IPS-NIHi11 (cell line): ENCODE data around the gene TEAD4.
A peak's percentile ranks its signal among the peaks of the same experiment; 100 is the strongest.

Experiments
- DNase-seq: peaks from one replicate; pipeline ENCODE4 v3.0.0; 2012; ENCODE audit warnings: mixed read lengths, low spot score

The TEAD4 gene

DNA sequence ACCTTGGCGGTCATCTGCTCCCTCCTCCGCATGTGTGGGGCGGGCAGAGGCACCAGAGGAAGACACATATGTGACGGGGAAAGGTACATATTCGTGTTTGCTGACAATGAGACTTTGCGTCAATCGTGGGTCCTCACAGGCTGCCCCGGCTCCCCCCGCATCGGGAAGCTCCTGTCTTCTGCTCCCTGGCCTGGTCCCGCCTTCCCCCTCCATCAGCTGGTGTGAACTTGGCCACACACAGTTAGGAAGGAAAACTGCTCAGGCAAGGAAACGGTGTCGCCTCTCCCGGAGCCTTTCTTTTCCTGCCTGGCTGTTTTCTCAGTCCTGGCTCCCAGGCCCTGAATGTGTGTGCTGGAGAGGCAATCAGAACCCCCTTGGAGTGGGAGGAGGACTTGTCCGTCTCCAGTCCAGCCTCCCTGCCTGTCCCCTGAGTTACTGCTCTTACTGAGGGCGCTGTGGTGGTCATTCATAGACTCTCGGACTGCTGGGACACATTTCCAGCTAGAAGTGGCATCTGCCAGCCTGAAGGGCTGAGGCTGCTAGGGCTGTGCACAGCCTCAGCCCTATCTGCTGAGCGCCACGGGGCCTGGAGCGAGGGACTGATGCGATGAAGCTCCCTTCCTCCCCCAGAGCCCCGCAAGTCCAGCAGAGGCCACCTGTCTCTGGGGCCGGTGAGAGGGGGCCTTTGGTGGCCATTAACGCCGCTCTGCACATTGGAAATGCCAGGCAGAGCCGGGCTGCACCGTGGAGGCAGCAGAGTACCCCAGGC is 73.8 kb downstream of the TEAD4 start:
- no peak for DNase-seq

DNA sequence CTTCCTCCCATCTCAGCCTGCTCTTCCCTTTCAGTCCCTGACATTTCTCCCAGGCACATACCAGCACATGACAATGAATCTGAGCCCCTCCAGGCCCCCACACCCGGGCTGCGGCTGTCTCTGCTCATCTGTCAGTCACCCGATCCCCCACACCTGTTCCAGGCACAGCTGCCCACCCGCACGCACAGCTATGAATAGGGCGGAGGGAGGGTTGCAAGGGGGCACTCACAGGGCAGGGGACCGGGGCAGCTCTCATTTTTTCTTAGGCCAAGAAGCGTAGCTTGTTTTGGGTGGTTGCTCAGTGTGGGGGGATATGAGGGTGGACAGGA is 74.3 kb downstream of the TEAD4 start:
- DNase-seq = no peak

DNA sequence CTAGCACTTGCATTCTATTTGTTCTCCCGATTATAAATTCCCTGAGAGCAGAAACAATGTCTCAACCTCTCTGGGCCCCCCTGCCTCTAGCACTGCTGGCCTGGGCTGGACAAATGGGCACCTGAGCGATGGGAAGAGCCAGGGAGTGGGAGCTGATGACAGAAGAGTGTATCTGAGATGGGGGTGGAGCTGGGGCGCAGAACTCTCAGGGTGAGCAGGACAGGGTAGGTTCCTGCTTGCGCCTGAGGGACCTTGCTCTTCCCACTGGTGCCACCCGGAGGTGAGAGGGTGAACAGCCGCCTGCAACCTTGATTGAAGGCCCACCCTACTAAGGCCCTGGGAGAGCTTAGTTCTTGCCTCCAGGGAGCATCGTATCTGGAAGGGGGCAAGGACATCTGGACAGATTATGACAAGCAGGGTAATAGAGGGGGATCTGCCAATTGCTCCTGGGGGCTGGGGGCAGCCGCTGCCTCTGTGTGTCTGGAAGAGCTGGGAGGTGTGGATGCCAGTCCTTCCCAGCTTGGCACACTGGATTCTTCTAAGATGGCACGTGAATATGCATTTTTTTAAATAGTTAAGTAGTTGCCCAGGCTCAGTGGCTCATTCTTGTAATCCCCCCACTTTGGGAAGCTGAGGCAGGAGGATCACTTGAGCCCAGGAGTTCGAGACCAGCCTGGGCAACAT is 75.0 kb downstream of the TEAD4 start:
- DNase-seq = peak; percentile 92

DNA sequence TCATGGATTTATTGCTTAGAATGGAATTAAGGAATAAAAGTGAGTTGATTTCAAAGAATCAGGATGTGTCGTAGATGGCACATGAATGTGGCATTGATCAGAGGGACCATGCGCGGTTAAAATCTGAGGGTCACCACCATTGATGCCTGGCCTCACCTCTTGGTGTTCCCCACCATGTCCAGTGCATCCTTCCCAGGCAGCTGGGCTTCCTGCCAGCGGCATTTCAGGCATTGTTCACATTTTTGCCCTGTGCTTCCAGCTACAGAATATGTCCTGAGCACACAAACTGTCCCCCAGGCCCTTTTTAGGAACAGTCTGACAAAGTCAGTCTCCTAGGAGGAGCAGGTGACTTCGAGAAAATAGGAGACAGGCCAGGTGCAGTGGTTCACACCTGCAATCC is 76.0 kb downstream of the TEAD4 start:
- DNase-seq = no peak

DNA sequence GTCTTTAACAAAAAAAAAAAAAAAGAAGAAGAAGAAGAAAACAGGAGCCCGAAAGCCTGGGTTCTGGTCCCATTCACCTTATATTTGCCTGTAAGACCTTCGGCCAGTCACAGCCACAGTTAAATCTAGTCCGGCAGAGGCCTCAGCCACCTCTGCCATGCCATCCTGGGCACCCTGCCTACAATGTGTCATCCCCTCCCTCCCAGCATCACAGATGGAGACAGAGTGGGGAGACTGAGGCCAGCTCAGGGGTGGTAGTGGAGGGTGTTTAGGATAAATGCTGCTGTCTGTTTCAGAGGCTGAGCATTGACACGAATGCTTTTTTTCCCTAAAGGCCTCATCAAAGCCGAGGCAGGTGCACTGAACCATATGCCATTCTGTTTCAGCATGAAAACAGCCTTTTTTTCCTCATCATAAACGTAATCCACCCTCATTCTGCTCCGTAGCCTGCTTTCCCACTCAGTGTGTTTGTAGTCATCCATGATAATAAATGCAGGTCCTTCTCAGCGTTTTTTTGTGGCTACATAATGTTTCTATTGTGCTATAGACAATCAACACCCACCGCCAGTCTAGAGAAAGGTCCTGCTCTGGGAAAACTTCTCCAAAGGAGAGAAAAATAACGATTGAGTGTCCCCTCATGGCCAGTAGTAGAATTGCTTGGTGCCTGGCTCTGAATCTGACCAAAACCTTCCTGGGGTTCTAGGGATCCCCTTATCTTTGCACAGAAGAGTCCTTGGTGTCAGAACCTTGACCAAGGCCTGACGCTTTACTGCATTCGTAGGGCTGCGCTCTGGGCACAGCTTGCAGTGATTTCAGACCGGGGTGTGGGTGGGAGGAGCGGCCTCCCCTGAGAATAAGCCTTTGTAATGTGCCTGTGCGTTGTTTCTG is 76.9 kb downstream of the TEAD4 start:
- no peak for DNase-seq

DNA sequence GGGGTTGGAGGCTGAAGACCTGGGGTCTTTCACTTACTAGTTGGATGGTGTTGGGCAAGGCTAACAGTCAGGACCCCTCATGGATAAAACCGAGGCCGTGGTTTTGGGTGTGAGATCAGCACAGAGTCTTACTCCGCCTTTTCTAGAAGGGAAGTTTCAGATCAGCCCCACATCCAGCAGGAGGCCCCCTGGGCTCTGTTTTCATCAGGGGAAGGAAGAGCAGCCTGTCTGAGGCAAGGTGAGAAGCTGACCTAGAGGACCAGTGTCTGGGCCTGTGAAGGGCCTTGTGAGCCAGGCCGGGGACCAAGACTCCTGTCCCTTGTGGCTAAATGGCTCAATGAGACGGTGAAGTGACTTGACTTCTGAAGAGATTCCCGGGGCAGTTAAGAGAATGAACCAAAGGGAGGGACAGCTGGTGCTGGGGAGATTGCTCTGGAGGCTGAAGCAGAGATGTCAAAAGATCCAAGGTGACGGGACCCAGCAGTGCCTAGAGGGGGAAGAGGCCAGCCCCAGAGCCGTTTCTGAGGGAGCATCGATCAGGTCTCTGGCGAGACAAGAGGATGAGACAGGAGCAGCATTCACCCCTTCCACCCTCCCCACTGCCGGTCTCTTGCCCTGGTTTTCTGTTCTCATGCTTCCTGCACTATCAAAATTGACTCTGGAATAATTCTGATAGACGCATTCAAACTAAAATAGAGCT is 77.9 kb downstream of the TEAD4 start:
- DNase-seq = no peak

DNA sequence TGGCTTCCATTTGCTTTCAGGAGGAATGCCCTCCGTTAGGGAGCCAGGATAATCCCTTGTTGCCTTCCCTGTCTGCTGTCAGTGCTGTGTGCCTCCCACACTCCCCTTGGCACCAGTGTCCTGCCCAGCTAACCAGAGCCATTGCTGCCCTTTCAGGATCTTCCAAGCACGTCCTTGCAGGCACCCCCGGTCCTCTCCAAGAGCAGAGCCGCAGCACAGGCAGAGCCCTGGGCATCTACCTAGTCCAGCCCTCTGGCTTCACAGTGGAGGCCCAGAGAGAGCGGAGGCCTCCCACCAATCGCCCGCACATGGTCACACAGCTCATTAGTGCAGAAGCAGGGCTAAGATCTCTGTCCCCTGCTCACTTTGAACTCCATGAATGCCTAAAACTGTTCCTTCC is 79.0 kb downstream of the TEAD4 start:
- no peak for DNase-seq

DNA sequence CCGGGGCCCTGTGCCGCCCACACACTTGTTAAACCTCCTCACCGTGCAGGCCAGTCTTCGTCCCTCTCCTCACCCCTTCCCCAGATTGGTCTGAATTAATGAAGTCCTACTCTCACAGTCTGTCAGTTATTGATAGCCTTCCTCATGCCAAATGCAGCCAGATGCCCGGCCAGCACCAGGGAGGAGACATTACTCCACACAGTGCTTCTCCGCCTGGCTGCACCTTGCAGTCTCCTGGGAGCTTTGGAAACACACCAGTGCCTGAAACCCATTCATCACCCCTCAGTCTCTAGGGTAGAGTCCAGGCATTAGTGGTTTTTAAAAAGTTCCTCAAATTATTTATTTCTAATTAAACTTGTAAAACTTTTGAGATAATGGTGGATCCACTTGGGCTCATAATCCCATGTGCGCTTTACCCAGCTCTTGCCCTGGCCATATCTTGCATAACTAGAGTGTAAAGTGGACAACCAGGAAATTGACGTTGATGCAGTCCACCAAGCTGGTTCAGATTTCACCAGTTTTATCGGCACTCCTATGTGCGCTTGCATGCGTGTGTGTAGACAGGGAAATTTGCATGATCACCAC is 79.8 kb downstream of the TEAD4 start:
- no peak for DNase-seq

DNA sequence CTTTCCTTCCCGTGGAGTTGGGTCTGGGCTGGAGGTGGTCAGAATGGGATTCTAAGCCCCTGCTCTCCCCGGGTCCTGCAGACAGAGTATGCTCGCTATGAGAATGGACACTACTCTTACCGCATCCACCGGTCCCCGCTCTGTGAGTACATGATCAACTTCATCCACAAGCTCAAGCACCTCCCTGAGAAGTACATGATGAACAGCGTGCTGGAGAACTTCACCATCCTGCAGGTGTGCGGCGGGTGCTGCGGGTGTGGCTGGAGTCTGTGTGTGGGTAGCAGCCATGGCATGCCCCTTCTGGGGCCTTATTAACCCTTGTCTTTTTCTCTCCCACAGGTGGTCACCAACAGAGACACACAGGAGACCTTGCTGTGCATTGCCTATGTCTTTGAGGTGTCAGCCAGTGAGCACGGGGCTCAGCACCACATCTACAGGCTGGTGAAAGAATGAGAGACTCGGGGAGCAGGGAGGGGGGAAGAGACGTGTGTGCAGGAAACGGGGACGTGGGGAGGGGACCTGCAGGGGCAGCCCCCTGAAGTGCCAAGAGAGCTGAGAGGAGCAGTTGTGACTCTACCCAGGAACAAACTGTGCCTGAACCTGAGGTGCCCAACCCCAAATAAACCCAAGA is 80.9 kb downstream of the TEAD4 start:
- no peak for DNase-seq

DNA sequence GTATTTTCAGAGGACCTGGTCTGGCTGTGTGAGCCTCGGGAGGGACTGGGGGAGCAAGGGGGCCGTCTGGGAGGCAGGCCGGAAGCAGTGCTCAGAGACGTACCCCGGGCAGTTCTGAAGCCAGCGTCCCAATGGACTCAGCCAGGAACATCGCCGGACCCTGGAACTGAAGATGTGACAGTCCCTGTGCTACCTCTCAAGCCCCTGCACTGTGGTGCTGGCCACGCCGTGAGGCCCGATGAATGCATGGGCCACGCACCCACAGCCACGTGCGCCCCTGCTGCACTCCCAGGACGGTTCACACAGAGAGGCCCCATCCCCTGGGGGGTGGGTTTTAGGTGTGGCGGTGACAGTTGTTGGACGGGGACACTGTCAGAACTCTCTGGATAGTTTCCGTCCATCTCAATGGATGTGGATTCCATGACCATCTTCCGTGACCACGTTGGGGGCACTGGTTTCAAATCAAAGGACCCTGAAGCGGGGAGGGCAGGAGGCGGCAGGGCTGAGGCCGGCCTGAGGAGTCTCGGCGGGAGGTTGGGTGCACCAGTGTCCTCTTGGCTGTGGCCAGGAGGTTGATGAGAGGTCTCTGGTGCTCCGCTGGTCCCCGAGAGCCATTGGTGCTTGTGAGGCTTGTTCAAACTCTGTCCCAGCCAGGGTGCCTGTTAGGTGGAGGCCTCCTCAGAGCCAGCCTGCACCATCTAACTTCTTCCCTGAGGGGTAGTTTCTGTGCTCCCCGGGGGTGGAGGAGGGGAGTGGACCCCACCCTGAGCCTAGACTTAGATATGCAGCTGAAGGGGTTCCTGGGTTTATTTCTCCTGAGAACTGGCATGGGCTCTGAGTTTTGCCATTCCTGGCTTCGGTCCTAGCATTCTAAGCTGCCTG is 81.7 kb downstream of the TEAD4 start:
- no peak for DNase-seq

DNA sequence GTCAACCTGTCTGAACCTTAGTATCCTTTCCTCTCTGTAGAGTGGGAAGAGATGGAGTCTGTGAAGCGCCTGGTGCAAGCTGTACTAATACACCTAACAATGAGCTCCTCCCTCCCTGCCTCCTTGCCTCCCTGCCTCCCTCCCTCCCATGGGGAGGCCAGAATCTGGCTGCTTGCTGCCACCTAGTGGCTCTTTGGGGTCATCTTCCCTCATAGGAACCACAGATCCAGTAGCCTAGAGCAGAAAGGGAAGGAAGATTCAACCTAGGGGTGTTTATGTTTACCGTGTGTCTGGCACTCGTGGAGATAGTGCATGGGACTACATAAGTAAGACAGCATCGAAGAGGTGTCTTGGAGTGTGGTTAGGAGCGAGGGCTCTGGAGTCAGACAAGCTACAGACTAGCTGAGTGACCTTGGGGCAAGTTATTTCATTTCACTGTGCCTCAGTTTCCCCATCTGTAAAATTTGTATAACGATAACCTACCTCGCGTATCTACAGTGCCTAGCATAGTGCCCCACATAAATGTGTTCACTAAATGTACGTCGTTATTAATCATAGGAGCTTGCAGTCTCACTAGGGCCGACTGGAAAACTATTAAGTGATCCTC is 82.5 kb downstream of the TEAD4 start:
- peak; percentile 90 for DNase-seq

DNA sequence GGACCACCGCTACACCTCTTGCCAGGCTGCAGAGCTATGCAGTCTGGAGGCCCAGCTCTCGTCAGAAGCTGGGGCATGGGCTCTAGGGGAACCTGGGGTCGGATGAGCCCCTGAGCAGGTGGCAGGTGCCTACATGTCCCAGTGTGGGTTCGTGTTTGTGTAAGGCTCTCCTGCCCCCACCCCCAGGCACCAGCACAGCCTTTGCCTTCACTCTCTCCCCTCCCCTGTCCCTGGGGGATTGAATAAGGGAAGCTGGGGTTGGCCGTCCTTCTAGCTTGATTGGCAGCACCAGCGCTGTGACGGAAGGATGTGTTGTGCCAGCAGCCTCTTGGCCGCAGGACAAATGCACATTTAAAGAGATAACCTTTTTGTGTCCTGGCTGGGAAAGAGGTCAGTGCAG is 83.2 kb downstream of the TEAD4 start:
- no peak for DNase-seq

DNA sequence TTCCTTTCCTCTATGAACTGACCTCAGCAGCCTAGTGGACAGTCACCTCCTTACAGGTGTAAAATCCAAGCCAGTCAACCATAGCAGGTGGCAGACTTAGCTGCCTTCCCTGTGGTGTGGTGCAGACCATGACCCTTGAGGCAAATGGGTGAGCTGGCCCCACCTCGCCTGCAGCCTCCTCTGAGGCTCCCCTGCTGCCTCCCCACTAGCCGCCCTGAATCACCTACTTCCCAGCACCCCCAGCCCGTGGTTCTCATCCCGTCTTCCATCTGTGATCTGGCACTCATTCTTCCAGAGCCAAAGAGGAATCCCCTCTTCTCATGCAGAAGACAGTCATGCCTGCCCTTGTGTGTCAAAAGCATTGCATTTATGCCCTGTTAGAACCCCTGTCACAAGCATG is 83.6 kb downstream of the TEAD4 start:
- no peak for DNase-seq

DNA sequence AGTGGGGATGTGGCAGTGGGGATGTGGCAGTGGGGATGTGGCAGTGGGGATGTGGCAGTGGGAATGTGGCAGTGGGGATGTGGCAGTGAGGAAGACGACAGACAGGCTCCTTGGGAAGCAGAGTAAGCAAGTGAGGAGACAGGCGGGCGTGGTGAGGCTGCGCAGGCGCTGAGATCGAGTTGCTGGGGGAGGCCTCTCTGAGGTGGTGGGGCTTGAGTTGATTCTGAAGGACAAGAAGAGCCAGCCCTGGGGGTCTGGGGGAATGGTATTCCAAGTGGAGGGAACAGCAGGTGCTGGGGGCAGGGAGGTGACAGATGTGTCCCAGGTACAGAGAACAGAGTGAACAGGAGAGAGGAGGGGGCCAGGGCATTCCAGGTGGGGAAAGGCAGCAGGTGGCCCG is 84.2 kb downstream of the TEAD4 start:
- DNase-seq = no peak

DNA sequence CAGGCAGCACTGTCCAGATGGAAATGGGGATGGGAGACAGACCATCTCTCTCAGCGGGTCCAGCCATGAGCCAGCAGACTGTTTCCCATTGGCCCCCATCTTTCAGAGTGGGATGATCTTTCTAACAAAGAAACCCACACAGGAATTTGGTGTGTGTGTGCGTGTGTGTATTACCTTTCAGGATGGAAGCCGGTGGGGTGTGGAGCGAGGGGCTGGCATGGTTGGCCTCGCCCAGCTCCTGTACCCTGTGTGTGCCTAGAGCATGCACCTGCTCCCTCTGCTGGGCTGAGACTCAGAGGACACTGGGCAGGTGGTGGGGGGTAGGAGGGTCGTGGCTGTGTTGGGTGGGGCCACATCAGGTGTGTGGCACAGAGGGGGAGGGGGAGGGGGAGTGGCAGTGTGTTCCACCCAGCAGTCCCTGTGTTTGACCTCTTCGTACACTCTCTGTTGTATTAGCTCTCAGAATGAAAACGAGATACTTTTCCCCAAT is 85.0 kb downstream of the TEAD4 start:
- DNase-seq = no peak

DNA sequence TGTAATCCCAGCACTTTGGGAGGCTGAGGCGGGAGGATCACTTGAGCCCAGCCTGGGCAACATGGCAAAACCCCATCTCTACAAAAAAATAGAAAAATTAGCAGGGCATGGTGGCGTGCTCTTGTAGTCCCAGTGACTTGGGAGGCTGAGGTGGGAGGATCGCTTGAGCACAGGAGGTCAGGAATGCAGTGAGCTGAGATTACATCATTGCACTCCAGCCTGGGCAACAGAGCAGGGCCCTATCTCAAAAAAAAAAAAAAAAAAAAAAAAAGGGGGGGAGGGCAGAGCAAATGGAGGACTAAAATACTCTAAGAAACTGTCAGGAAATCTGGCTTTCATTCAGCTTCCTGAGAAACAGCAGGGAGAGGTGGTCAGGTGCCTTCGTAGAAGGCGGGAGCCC is 86.3 kb downstream of the TEAD4 start:
- no peak for DNase-seq

DNA sequence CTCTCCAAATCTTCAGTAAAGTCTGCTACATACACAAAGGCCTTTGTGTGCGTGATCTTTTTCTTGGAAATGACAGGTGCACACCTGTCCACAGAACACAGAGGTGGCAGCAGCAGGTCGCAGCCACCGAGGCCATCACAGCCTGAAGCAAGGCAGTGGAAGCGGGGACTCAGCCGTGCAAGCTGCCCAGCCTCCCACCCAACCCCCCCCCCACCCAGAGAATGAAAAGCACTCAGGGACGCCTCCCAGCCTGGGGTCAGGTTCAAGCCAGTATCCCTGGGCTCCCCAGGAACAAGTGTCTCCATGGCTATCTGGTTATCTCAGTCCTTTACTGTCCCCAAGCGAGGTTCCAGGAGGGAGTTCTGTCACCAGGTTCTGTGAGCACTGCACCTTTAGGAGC is 86.8 kb downstream of the TEAD4 start:
- DNase-seq = no peak

DNA sequence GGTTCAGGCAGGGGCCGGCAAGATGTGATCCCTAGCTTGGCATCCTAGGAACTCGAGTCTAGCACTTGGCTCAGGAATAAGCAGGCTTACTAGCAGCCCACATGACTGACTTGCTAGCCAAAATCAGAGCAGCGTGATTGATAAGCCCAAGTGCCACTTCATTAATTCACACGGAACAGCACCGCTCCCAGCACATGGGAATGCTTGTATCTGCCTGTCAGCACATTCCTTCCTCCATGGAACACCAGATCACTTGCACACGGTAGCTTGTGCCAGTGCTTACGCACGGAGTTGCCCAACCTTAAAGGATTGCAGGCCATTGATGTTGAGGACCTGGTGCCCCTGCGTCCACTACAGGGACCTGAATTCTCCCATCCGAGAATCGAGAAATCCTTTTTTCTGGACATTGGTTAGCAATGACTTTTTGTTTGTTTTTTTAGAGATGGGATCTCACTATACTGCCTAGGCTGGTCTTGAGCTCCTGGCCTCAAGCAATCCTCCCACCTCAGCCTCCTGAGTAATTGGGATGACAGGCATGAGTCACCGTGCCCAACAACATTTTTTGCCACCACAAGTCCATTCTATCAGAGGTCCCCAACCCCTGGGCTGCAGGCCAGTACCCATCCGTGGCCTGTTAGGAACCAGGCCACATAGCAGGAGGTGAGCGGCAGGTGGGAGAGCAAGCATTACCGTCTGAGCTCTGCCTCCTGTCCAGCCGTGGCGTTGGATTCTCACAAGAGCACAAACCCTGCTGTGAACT is 87.4 kb downstream of the TEAD4 start:
- no peak for DNase-seq

DNA sequence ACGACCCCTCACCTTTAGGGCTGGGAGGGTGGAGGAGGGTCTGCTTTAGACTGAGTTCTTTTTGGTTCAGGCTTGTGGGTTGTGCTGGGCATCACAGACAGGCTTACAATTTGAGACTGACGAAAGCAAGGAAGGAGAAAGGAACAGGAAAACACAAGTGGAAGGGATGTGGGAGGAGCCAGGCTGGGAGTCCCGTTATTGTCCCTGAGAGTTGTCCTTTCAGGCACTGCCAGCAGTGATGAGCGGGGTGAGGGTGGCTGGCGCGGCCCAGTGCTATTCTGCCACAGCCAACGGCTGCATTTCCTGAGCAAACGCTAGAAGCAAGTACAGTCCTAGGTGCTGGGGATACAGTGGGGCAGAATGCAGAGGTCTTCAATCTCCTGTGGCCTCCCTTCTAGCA is 88.8 kb downstream of the TEAD4 start:
- DNase-seq = no peak
